Ovary (tissue), 3 donors: Measurements from ENCODE around the gene SFTPB.

Experiments
- EP300 ChIP-seq: sonication (generic); formaldehyde crosslinking; IDR thresholded peaks from one replicate; pipeline ENCODE4 v1.6.1; 2017; ENCODE audit warnings: antibody characterized with exemption
- POLR2A ChIP-seq: fragments of 450-650 bp; IDR thresholded peaks from one replicate; pipeline ENCODE4 v1.6.1; 2017; ENCODE audit warnings: antibody characterized with exemption, mild to moderate bottlenecking, moderate library complexity
- TF ChIP-seq, protein P1 (sequence below), 3 donors: fragments of 450-650 bp in 2 of 3; fragments of 200-600 bp in 1 of 3; IDR thresholded peaks; one replicate each; pipeline versions ENCODE4 v1.5.1 to v1.8.0; 2016 to 2022; ENCODE audit warnings: antibody characterized with exemption in 3 of 3, mild to moderate bottlenecking in 1 of 3
- donor health status: DM: no; HTN: no; CAD: no.

DNA sequence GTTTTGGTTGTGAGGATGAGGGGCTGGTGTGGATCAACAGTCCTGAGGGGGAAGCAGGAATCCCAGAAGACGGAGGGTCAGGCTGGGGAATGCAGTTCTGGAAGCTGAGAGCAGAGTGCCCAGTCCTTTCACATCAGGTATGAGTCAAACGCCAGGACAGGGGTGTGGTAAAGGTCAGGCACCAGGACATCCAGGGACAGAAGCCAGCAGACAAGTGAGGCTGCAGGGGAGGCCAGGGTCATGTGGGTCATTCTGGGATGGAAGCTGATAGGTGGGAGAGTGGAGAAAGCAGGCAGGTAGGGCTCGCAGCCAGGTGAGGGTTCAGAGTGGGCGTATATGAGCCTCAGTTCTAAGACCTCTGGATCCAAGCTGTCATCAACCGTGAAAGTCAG is 13.4 kb upstream of the SFTPB start:
- TF ChIP-seq, protein P1, sequence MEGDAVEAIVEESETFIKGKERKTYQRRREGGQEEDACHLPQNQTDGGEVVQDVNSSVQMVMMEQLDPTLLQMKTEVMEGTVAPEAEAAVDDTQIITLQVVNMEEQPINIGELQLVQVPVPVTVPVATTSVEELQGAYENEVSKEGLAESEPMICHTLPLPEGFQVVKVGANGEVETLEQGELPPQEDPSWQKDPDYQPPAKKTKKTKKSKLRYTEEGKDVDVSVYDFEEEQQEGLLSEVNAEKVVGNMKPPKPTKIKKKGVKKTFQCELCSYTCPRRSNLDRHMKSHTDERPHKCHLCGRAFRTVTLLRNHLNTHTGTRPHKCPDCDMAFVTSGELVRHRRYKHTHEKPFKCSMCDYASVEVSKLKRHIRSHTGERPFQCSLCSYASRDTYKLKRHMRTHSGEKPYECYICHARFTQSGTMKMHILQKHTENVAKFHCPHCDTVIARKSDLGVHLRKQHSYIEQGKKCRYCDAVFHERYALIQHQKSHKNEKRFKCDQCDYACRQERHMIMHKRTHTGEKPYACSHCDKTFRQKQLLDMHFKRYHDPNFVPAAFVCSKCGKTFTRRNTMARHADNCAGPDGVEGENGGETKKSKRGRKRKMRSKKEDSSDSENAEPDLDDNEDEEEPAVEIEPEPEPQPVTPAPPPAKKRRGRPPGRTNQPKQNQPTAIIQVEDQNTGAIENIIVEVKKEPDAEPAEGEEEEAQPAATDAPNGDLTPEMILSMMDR (IDR thresholded peaks at IDR 0.05): no peak
- TF ChIP-seq POLR2A (no peak), EP300 (no peak)
